Activated CD4-positive, alpha-beta T cell treated with anti-CD3 and anti-CD28 coated beads, Interleukin-2, amount 50 U/mL, for 4 hours (primary cell): ENCODE data around the gene QARS1.

Experiments used
- DNase-seq, 2 experiments: peaks; one replicate each; pipeline ENCODE4 v3.0.0-alpha.2; 2020

Gene QARS1

DNA sequence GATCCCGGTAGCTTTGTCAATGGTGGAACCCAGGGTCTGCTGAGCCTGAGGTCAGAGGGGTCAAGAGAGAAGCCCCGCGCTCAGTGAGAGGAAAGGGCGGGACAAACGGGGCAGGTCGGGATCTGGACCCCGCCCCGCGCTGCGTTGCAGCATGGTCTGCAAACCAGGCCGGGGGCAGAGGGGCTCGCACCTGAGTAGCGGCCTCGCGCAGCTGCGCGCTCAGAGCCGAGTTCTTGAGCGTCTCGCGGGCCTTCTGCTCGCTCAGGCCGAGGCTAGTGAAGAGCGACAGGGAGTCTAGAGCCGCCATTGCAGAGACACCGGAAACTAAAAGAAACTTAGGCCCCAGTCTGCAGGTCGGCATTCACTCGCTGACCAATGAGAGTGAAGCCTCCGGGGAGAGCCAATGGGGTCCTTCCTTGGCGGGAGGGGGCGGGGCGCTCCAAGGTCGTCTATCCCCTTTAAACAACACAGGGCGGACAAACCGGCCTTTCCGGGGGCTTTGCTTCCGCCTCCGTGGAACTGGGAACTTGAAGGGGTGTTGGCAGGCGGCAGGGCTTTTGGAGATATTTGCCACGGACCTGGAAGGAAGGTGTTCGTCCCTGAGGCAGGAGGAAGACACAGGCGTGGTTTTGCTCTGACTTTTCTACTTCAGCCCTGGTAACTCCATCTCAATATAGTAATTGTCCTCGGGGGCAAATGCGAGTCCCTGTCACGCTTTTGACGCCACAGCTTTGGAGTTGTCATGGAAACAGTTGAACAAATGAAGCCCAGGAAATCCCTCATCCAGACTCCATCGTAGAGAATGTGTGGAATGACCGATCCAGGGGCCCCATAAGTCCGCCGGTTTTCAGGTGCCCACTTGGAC lies at the start of gene QARS1:
TSS of gene QARS1 (minus strand) at position 331 of the 865 bp plus-strand sequence. CDS start at position 307, 24 bp downstream.
- peak; percentile 82 for DNase-seq

DNA sequence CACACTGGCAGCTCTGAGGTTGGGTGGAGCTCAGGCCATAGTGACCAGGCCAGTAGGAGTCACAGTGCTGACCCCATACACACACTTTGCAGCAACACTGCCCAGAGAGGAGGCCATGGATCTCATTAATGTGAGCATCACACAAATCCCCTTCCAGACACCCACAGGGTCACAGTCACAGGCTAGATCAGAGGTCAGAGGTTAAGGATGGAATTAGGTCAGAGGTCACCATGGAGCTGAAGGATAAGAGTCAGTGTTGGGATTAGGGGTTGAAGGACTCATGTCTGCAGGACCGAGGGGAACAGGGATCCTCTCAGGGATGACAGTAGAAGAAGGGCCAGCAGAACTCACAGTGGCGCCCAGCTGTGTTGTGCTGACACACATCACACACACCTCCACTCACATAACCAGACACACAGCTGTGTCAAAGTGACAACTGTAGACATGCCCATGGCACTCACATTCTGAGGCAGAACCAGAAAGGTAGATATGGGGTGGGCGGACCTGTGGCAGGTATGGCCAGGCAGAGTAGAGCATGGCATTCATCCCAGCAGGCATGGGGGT lies 48.9 kb upstream of the QARS1 start:
- no peak for DNase-seq

DNA sequence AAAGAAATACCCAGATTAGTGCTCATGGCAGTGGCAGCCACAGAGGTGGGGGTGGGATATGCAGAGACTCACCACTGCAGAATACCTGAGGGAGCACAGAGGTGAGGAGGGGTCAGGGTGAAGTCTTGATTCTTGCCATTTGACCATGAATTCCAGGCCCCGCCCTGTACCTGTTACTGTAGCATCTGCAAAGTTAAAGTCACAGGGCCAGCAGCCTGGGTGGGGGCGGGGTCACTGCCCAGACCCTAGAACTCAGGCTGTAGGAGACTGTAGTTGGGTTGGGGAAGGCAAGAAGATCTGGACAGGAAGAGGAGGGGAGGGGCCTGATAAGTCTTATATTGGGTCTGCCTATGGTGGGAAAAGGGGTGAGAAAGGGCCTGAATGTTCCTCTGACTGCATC lies 47.1 kb upstream of the QARS1 start:
- no peak for DNase-seq

DNA sequence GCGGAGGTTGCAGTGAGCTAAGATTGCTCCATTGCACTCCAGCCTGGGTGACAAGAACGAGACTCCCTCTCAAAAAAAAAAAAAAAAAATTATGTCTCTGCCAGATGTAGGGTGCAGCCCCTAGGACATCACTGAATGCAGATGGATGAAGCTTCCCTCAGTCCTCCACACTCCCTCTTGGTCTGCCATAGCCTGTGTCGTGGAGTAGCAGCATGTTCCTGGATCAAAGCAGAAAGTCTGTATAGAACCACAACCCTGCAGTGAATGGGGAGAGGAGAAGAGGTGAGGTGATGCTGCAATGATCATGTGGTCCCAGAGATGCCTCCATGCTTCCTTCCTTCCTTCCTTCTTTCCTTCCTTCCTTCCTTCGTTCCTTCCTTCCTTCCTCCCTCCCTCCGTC lies 43.6 kb upstream of the QARS1 start:
- DNase-seq, result no peak

DNA sequence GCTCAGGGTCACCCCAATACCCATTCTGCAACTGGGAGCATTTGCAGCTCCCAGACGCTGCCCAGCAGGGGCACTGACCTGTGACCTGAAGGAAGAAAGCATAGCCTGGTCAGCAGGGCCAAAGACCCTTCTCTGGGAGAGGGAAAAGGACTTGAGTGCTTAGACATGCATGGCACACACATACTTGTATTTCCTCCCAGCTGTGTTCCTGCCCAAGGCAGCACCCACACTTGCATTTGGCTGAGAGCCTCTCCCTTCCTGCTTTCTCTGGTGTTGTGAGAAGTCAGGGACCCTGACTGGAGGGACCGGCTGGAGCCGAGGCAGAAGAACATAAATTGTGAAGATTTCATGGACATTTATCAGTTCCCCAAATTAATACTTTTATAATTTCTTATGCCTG lies 35.5 kb upstream of the QARS1 start:
- no peak for DNase-seq

DNA sequence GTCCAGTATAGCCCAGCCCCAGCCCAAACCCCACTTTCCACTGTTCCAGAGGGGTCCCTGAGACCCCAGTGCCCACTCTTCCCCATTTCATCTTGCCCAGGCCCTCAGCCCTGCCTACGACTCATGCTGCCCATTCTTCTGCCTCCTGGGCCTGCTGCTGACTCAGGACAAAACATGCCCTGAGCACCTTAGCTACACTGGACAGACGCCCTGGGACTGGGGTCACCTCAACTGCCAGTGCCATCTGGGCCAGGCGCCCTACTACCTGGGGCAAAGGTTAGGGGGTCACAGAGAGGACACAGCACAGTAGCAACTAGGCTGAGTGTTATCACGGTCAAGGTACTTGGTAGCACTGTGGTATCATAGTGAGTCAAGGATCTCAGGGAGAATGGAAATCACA lies 30.9 kb upstream of the QARS1 start:
- no peak for DNase-seq

DNA sequence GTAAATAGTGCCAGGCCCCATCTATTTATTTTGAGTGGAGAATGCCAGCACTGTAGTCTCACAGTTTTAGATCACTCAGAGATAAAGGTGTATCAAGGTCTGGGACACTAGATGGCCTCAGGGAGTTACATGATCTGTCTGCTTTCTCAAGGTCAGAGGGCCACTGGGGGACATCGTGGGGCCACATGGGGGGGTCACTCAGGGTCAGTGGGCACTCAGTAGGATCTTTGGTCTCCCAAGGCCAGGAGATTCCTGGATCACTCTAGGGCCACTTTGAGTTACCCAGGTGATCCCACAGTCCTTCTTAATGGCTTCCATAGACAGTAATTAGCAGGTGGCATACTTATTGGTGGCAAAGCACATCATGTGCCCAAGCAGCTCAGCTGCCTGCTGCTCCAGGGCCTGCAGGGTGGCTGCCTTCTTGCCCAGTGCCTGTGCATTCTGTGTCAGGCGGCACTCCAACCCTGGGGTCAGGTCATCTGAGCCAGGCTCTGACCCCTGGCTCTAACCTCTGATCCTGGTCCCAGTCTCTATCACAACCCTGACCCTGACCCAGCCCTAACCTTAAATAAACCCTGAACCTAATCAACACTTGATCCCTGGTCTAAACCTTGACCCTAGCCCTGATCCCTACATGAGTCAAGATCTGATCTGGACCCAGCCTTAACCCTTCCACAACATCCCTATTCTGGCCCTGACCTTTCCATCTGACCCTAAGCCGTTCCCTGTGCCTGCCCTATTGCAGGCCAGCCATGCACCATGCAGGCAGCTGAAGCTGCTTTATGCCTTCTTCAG lies 30.1 kb upstream of the QARS1 start:
- DNase-seq, result no peak

DNA sequence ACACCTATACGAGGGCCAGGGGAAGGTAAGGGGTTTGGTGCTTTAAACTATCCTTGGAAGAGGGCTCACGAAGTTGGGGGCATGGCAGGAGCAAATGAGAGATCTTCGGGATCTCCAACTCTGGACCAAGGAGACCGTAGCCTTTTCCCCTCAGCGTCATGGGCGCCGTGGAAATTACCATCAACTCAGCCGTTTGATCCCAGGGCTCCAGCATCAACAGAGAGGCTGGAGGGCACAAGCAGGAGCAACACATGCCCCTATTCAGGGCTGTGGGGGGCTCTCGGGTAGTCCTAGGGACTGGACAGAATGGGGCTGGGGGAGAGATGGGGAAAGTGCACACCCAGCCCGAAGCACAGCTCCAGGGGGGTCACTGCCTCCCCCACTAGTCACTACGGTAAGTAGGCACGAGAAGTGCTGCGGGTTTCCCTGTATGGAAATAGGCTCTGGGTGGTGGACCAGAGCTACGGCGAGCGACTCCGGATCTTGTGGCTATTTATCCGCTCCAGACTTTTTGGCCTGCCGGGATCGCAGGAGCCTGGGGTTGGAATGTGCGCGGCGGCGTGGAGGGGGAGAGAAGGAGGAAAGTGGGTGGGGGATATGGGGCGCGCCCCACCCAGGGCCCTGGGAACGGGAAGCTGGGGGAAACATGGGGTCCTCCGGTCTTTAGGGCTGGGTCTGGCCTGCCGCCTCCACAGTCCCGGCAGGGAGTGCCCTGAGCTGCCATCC lies 28.8 kb upstream of the QARS1 start:
- no peak for DNase-seq

DNA sequence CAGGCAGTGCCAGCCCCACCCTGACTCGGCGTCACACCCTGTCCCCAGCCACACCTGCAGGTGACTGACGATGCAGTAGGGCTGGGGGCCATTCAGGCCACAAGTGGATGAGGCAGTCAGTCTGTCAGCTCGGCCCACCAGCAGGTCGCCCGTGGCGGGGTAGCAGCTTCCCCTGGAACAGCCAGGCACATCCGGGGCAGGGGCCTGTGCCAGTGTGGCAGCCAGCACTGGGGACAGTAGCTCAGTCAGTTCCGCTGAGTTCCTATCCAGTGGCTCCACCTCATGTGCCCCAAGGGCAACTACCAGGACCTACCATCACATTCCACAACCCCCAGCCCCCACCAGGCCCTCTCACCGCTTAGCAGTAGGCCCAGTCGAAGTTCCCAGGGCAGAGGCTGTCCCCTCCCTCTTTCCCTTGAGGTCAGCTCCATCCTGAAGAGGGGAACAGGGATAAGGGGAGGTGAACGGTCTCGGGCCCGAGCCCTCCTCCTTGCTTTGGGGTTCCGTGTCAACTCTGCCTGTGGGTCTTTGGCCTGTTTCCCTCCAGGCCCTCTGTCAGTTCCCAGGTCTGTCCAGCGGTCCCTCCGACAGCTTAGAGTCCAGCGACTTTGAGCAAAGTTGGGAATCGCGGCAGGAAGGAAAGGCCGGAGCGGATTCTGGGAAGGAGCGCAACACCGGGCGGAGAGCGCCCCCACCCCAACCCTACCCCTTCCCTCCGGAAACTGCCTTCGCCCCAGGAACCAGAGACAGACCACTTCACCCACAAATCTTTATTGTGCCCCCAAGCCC lies 28.1 kb upstream of the QARS1 start, which contains the start of gene LAMB2:
TSS of gene LAMB2 (minus strand) at position 614 of the 789 bp plus-strand sequence. CDS start at position 431, 183 bp downstream.
- no peak for DNase-seq

DNA sequence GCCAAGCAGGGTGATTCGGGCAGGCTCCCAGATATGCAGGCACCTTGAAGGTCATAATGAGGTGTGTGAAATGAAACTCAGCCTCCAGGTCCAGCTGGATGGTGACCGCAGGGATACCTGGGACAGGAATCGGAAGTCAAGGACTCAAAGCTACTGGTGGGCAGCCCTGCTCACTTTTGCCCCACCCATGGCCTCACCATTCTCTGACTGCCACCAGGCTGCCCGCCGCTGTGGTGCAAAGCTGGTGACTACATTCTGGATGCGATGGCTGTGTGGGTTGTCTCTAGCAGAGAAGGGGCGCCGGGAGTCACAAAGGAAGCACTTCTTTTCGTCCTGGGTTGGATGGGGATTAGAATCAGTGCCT lies 27.5 kb upstream of the QARS1 start:
- DNase-seq, result no peak

DNA sequence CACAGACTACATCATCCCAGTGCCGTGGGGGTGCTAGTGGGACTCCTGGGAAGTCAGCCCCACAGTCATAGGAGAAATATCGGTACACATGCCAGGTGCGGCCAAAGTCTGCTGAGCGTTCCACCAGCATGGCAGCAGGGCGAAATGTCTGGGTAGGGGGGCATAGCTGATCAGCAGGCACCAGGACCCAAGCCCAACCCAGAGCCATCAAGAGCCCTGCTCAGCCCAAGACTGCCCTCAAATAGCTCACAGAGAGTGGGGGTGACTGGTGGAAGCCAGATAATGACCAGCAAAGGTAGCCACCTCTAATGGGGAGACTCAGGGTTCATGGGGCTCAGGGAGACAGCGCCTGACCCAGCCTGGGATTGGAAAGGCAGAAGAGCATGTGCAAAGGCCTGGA lies 27.0 kb upstream of the QARS1 start:
- no peak for DNase-seq

DNA sequence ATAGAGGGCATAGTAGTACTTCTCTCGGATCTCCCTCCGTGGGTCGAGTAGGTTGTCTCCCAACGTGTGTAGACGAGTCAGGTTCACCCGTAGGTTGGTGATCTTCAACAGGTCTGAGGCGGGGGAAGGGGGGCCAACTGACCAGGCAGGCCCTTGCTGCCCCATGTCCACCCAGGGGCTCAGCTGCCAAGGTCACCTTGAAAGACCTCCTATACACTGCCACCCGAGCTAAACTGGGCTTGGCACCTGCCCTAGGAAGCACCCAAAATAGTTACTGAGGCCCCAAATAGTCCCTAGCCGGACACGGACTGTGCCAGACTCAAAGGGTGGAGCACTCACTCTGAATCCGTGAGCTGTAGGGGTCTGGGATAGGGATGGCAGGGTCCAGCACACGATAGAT lies 26.5 kb upstream of the QARS1 start:
- DNase-seq, result no peak

DNA sequence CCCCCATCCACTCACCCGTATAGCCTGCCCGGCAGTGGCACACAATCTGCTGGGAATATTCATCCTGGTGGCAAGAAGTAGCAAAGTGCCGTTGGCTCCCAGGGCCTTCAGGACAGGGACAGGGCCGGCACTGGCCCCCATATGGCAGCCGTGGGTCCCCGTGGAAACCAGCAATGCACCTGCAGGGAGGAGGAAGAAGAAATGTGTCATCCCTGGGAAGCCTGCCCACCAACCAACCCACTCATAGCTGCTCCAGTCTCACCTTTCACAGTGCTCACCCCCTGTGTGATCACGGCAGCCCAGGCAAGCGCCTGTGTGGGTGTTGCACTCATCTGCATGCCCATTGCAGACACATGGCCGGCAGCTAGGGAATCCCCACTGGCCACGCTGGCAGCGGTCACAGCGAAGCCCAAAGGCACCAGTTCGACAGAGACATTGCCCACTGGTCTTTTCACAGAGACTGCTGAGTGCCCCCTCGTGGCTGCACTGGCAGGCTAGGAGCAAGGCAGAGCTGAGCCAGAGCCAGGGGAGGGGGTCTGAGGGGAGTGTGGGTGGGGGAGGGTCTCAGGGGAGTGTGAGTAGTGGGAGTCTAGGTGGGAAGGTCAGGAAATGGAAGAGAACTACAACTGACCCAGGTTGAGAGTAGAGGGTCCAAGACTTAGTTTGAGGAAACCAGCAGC lies 20.6 kb upstream of the QARS1 start:
- DNase-seq, result no peak

DNA sequence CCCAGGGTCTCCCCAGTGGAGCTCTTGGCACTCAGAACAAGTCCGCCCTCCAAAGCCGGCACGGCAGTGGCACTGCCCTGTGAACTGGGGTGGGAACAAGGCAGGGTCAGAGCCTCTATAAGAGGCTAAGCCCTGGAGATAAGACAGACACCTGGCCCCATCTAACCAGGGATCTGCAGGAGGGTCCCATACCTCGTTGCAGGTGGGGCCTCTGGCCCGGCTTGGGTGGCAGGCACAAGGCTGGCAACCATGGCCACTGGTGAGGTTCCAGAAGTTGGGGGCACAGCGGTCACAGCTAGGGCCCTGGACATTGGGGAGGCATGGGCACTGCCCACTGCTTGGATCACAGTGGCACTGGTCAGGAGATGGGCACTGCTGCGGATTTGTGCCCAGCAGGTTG lies 19.6 kb upstream of the QARS1 start:
- DNase-seq, result no peak

DNA sequence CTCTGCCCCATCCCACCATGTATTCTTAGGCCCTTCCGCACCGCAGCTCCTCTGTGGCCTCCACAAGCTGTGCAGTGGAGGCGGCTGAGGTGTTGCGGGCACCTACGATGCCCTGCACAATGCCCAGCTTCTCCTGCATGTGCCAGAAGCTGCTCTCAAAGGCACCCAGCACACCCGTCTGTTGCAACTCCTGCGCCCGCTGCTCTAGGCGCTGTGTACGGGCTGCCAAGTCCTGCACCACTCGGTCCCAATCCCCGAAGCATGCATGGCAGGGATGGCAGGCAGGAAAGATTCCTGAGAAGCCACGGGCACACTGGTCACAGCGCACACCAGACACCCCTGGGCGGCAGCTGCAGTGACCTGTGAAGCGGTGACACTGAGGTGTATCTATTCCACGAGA lies 19.1 kb upstream of the QARS1 start:
- DNase-seq, result no peak

DNA sequence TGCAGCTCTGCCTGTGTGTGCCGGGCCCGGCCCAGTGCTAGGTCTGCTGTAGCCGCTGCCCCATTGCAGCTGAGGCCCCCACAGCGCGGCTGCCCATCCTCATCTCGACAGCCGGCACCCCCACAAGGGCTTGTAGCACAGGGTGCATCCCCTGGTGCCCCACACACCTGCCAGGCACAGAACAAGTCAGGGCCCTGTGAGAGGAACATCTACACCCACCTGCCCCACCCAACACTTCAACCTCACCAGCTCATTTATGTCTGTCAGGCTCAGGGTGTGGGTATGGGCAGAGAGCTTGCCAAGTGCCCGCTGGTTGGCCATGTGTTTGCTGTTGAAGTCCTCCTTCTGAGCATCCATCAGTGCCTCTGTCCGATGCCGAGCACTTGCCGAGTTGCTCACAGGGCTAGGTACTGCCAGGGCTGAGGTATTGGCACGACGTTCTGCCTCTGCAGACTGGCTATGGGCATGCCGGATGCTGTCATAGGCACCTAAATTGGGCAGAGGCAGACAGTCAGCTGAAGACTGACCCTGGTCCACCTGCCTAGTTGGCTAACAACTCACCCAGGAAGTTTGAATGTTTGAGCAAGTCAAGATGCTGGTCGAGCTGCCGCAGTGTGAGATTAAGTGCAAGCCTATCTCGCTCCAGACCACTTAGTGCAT lies 18.5 kb upstream of the QARS1 start:
- DNase-seq, result no peak

DNA sequence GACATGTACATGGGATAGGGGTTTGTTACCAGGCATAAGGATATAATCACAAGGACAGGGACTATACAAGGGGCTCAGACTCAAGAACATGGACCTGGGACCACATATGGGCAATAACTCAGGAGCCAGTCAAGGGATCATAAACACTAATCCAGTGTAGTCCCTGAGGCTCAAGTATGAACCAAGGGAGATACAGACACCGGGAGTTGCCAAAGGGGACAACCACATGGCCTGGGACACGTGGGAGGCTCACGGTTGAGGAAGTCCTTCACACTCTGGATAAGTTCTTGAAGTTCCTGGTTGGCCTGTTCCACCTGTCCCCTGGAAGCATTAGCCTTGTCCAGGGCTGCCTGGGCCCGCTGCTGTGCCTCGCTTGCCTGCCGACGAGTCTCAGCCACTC lies 17.9 kb upstream of the QARS1 start:
- DNase-seq, result no peak

DNA sequence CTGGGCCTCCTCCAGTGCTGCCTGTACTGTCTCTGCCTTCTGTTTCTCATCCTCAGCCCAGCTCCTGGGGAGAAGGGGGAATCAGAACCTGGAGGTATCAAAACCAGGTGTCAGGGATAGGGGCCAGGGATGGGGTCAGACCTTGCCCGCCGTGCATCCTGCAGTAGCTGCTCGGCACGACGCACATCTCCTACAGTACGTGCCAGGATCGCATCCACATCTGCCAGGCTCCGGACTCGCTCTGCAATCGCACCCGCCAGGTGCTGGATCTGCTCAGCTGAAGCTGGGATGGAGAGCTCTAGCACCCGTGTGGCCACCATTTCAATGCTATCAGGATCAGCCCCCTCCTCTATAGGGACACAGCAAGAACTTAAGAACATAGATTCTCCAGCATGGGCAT lies 17.5 kb upstream of the QARS1 start:
- DNase-seq, result no peak

DNA sequence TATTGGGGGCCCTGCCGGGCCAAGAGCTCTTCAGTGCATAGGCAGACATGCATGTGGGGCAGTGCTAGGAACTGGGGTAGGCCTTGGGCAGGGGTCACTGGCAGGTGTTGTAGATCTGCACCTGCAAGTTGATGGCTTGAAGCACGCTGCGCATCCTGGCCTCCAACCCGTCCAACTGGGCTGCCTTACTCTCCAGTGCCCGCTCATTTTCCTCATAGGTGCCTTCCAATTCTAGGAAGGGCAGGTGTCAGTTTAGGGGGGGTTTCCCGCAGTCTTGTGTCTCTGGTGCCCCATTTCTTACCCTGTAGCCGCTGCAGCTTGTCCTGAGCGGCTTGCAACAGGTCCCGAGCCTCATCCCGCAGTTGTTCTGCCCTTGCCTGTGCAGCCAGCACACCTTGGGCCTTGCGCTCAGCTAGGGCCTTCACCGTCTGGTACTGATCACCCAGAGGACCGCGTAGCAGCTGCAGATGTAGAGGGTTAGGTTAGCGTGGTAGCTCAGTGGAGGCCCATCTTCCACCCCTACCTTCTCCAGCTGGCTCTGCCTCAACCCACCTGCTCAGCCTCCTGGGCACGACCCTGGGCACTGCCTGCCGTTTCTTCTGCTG lies 16.7 kb upstream of the QARS1 start:
- DNase-seq, result no peak

DNA sequence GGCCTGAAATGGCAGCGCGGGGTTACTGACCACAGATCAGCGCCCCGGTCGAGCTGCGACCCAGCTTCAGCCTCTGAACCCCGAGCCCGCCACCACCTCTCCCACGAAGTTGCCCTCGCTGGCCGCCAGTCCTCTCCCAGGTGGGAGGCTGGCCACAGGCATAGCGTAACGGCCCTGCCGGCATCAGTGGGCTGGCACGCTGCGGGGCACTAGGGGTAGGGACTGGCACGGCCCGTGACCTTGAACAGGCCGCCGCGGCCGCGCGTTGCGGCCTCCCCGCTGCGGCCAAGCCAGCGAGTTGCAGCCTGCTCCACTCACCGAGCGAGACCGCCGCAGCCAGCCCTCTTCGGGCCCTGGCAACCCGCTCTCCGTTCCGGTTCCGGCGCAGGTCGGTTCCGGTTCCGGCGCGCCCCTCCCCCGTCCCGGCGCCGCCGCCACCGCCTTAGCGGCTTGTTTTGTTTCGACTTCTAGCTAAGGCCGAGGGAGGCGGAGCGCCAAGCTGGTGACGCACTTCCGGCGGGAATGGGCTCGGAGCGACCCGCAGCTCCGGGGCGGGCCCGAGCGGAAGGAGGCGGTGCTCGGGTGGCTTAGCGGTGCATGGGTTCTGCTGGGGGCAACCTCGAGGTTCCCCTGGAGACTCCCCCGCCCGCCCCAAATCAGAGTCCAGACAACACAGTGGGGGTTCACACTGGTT lies 16.0 kb upstream of the QARS1 start, which contains the start of gene USP19:
TSS of gene USP19 (minus strand) at position 386 of the 694 bp plus-strand sequence. CDS start 1,678 bp downstream, outside the sequence.
- peak; percentile 91 for DNase-seq
